GM12878 (cell line): ENCODE data around the gene L3HYPDH. TPM values are rescaled to one million over a fixed set of nuclear protein-coding genes. Genes with fewer than 3 reads are reported as not detected.

ENCODE experiments used
- ATAC-seq: fragments of 200-7000 bp; cut with Tn5 transposase; 3 replicates; pipeline ENCODE4 v1.9.1; 2020; ENCODE audit warnings: mild to moderate bottlenecking, moderate library complexity
- BruUV-seq: library from RNA; stranded (reverse); fragments of 400-500 nt; replicated peaks from 2 replicates; lab custom pipeline; 2021; lab: Mats Ljungman, UMichigan
- CTCF ChIA-PET: fragments of 300-600 bp; sonication (Branson Sonifier 250); formaldehyde crosslinking; extraction: SDS; loops from one replicate; lab custom pipeline; 2021; ENCODE audit warnings: inconsistent platforms; lab: Yijun Ruan, JAX
- POLR2A ChIA-PET: fragments of 350-600 bp; formaldehyde crosslinking; extraction: SDS; loops from one replicate; lab custom pipeline; 2021; ENCODE audit warnings: inconsistent platforms; lab: Charles Lee
- RAD21 ChIA-PET: fragments of 300-600 bp; sonication (Branson Sonifier 250); formaldehyde crosslinking; loops from one replicate; lab custom pipeline; 2023; ENCODE audit warnings: antibody characterized with exemption; ENCODE audit not compliant: unreplicated experiment; lab: Charles Lee
- SMC1A ChIA-PET: fragments of 300-600 bp; sonication (Branson Sonifier 250); formaldehyde crosslinking; loops from one replicate; lab custom pipeline; 2023; ENCODE audit not compliant: unreplicated experiment, uncharacterized antibody; lab: Charles Lee
- DNase-seq: peaks from one replicate; pipeline ENCODE4 v3.0.0-alpha.2; 2011; ENCODE audit warnings: low read depth, low spot score
- FAIRE-seq: peaks from 3 replicates; lab custom pipeline; 2011; peaks lifted over from hg19 to GRCh38; lab: Jason Lieb, UNC
- H2AFZ ChIP-seq: 2 replicates; pipeline ENCODE4 v1.6.0; 2011; ENCODE audit warnings: low read depth, low read length, control low read depth; ENCODE audit not compliant: control insufficient read depth
- H3K27ac ChIP-seq: 2 replicates; pipeline ENCODE4 v1.5.1; 2011; ENCODE audit warnings: control low read depth; ENCODE audit not compliant: control insufficient read depth, insufficient read depth
- H3K27me3 ChIP-seq, 2 experiments: replicated peaks in 1 of 2; 2 replicates each; pipeline versions ENCODE4 v1.6.0 to v1.6.1; 2011; ENCODE audit warnings: low read length in 1 of 2; ENCODE audit not compliant: control insufficient read depth in 2 of 2, insufficient read depth in 2 of 2
- H3K36me3 ChIP-seq, 2 experiments: 2 replicates each; pipeline ENCODE4 v1.5.1; 2011; ENCODE audit warnings: low read length in 1 of 2; ENCODE audit not compliant: control insufficient read depth in 2 of 2, insufficient read depth in 2 of 2
- H3K4me1 ChIP-seq: 2 replicates; pipeline ENCODE4 v1.6.1; 2011; ENCODE audit warnings: mild to moderate bottlenecking, low read length, moderate library complexity, mixed read lengths; ENCODE audit not compliant: control insufficient read depth, insufficient read depth
- H3K4me2 ChIP-seq: 2 replicates; pipeline ENCODE4 v1.6.0; 2011; ENCODE audit warnings: control low read depth; ENCODE audit not compliant: control insufficient read depth, insufficient read depth
- H3K4me3 ChIP-seq: fragments of 200-600 bp; sonication (generic); 2 replicates; pipeline ENCODE4 v1.5.1; 2016
- H3K79me2 ChIP-seq: 2 replicates; pipeline ENCODE4 v1.6.0; 2011; ENCODE audit warnings: low read length; ENCODE audit not compliant: control insufficient read depth, insufficient read depth
- H3K9ac ChIP-seq: 2 replicates; pipeline ENCODE4 v1.8.0; 2011; ENCODE audit warnings: low read length, control low read depth, mixed read lengths; ENCODE audit not compliant: control insufficient read depth, insufficient read depth
- H3K9me3 ChIP-seq: replicated peaks from 3 replicates; pipeline ENCODE4 v1.5.1; 2011; ENCODE audit warnings: mild to moderate bottlenecking, low read length; ENCODE audit not compliant: control insufficient read depth, insufficient read depth
- H4K20me1 ChIP-seq: 2 replicates; pipeline ENCODE4 v1.6.0; 2011; ENCODE audit not compliant: control insufficient read depth, insufficient read depth
- CBX5 ChIP-seq: sonication (generic); IDR thresholded peaks from 2 replicates; pipeline ENCODE4 v1.6.1; 2016; ENCODE audit warnings: low read depth, moderate library complexity, mild to moderate bottlenecking, inconsistent platforms
- E2F8 ChIP-seq: fragments of 450-650 bp; IDR thresholded peaks from 2 replicates; pipeline ENCODE4 v1.6.1; 2018; ENCODE audit warnings: mild to moderate bottlenecking, low read depth, moderate library complexity; ENCODE audit not compliant: partially characterized antibody
- EED ChIP-seq: sonication (generic); IDR thresholded peaks from 2 replicates; pipeline ENCODE4 v1.6.1; 2016; ENCODE audit warnings: antibody characterized with exemption, low read depth
- FOS ChIP-seq: IDR thresholded peaks from 3 replicates; pipeline ENCODE4 v1.6.1; 2011; ENCODE audit warnings: borderline replicate concordance; ENCODE audit not compliant: insufficient read length; ENCODE audit errors: extremely low read depth
- HCFC1 ChIP-seq: fragments of 150-350 bp; IDR thresholded peaks from 2 replicates; pipeline ENCODE4 v1.6.1; 2014; ENCODE audit warnings: low read length
- LARP7 ChIP-seq: fragments of 450-650 bp; IDR thresholded peaks from 2 replicates; pipeline ENCODE4 v1.6.1; 2017; ENCODE audit warnings: mild to moderate bottlenecking
- MYC ChIP-seq: IDR thresholded peaks from 2 replicates; pipeline ENCODE4 v1.6.1; 2011; ENCODE audit warnings: mild to moderate bottlenecking, low read length, moderate library complexity, inconsistent platforms; ENCODE audit not compliant: insufficient read depth, insufficient replicate concordance, insufficient read length, severe bottlenecking
- NKRF ChIP-seq: fragments of 450-650 bp; conservative IDR thresholded peaks from 2 replicates; pipeline ENCODE4 v1.6.1; 2017; ENCODE audit warnings: mild to moderate bottlenecking, moderate library complexity
- NR2F1 ChIP-seq: fragments of 450-650 bp; conservative IDR thresholded peaks from 2 replicates; pipeline ENCODE4 v1.6.1; 2017; ENCODE audit warnings: mild to moderate bottlenecking
- POLR2A ChIP-seq: IDR thresholded peaks from 2 replicates; pipeline ENCODE4 v1.6.1; 2011; ENCODE audit warnings: low read depth, mild to moderate bottlenecking, low read length
- POLR2AphosphoS5 ChIP-seq: IDR thresholded peaks from 2 replicates; pipeline ENCODE4 v1.6.1; 2011; ENCODE audit warnings: mild to moderate bottlenecking, low read length, inconsistent platforms
- SMC3 ChIP-seq: IDR thresholded peaks from 2 replicates; pipeline ENCODE4 v1.6.1; 2011; ENCODE audit warnings: low read length, improper control_type of control experiment, borderline replicate concordance
- WRNIP1 ChIP-seq: IDR thresholded peaks from 2 replicates; pipeline ENCODE4 v1.6.1; 2011; ENCODE audit warnings: low read depth, low read length, improper control_type of control experiment, borderline replicate concordance
- ZNF217 ChIP-seq: fragments of 450-650 bp; IDR thresholded peaks from 2 replicates; pipeline ENCODE4 v1.6.1; 2017; ENCODE audit warnings: antibody characterized with exemption, mild to moderate bottlenecking
- WGBS: methylation state at CpG from one replicate; pipeline ENCODE4 v1.1.6; 2016; ENCODE audit warnings: low lambda C conversion rate; ENCODE audit not compliant: insufficient replicate concordance, insufficient coverage; ENCODE audit errors: missing lambda C conversion rate; 5-methylcytosine and 5-hydroxymethylcytosine counted together
- in situ Hi-C: fragments of 300-500 bp; cut with MboI; formaldehyde crosslinking; loops from 9 replicates; pipeline ENCODE4 v1.14.3; 2018; ENCODE audit warnings: mixed read lengths
- intact Hi-C: fragments of 100-400 bp; cut with micrococcal nuclease; formaldehyde crosslinking; loops from one replicate; pipeline ENCODE4 v1.14.2; 2022; ENCODE audit not compliant: unreplicated experiment
- polyA plus RNA-seq, 11 experiments: library from polyadenylated mRNA; depleted of rRNA in 4 of 11; unstranded in 6 of 11; stranded (reverse) in 5 of 11; fragments of >200 nt; fragmentation: Nextera tagmentation in 4 of 11; fragmentation: Illumina TruSeq in 1 of 11; extraction: Ambion mirVana in 4 of 11; extraction: Trizol in 1 of 11; gene quantifications; 1 replicate in 1 of 11; 2 replicates in 10 of 11; pipeline versions ENCODE4 v1.2.1 to v1.2.3, GENCODE V29; 2011 to 2016; ENCODE audit warnings: inconsistent platforms in 2 of 11, missing spikeins in 2 of 11, low read depth in 1 of 11
- total RNA-seq, 4 experiments: library from RNA; depleted of rRNA in 3 of 4; stranded (reverse); fragments of >200 nt in 3 of 4; fragmentation: Illumina TruSeq in 1 of 4; extraction: Trizol in 1 of 4; gene quantifications; 2 replicates each; pipeline versions ENCODE4 v1.2.1 to v1.2.3, GENCODE V29; 2013 to 2021

The L3HYPDH gene
- total and polyA plus RNA-seq, 10 of the 15 experiments (the other 5 are each of a cell fraction or from before 2014, with no cell fraction given), result 11.5 to 27.8 (median 15.8) TPM

GRCh38 chr14:59529189-59529588, 45.0 kb upstream of the L3HYPDH start:
- Histone ChIP-seq H3K79me2 (no peaks in the 10 kb centered on the region), H3K36me3 (no peaks in the 10 kb centered on the region), H2AFZ (no peak overlapping the region), H3K4me1 (no peaks in the 10 kb centered on the region), H3K9ac (no peak overlapping the region), H3K9me3 (no peaks in the 10 kb centered on the region), H3K4me2 (no peak overlapping the region), H3K4me3 (no peak overlapping the region), H3K27ac (no peak overlapping the region), H3K27me3 (no peaks in the 10 kb centered on the region; a peak in 2 of 4 replicates), H4K20me1 (no peaks in the 10 kb centered on the region)
- FAIRE-seq, result no peak
- RAD21 ChIA-PET, result interaction anchor here (1.0 to 1.3 kb wide), 2 partner anchors 9 to 656 kb away, joined by 3 read pairs; no protein-coding TSS in a partner anchor
- 0 out of 2 replicates have a peak, but pooled peaks have one; percentile 27 for TF ChIP-seq NR2F1
- no peak for TF ChIP-seq POLR2A
- TF ChIP-seq ZNF217, result no peak
- SMC1A ChIA-PET, result interaction anchor here (0.5 kb wide), 1 partner anchor 518 kb away, joined by 3 read pairs; no protein-coding TSS in a partner anchor
- no peak for DNase-seq
- 41% methylated on average over 2 of the region's 2 CpGs for WGBS
- intact Hi-C loops (no loop called here), in situ Hi-C loops (no loop called here)
- BruUV-seq, result no TSS peak
- CTCF ChIA-PET, result interaction anchor here (1.0 to 1.7 kb wide), 3 partner anchors 15 to 48 kb away, joined by 3 to 5 read pairs (median 3); partner anchors contain the start of gene CCDC175
- POLR2A ChIA-PET, result no interaction called here
- peak; percentile 60 for ATAC-seq

- H3K9ac ChIP-seq, result no peak overlapping the region
- WGBS, result 26% methylated on average over 3 of the region's 3 CpGs
- H3K27me3 ChIP-seq, result no peaks in the 10 kb centered on the region
- no peaks in the 10 kb centered on the region for H4K20me1 ChIP-seq
- CTCF ChIA-PET, result interaction anchor here (2.4 kb wide), 1 partner anchor 8 kb away, joined by 7 read pairs; no protein-coding TSS in a partner anchor
- POLR2A ChIA-PET, result no interaction called here
- FAIRE-seq, result no peak
- H3K4me3 ChIP-seq, result no peak overlapping the region
- DNase-seq, result no peak
- no peaks in the 10 kb centered on the region for H3K79me2 ChIP-seq
- intact Hi-C loops (no loop called here), in situ Hi-C loops (no loop called here)
- no peak for ATAC-seq
- no peaks in the 10 kb centered on the region for H3K9me3 ChIP-seq
- H3K27ac ChIP-seq, result no peak overlapping the region
- no peaks in the 10 kb centered on the region for H3K4me1 ChIP-seq
- RAD21 ChIA-PET, result no interaction called here
- H3K36me3 ChIP-seq, result no peaks in the 10 kb centered on the region
- SMC1A ChIA-PET, result no interaction called here
- H3K4me2 ChIP-seq, result no peak overlapping the region
- BruUV-seq, result no TSS peak
- no peak overlapping the region for H2AFZ ChIP-seq
- no peak for TF ChIP-seq POLR2AphosphoS5
- no peak for TF ChIP-seq CBX5
- no peak for TF ChIP-seq SMC3
- no peak for TF ChIP-seq LARP7
- no peak for TF ChIP-seq FOS
- no peak for TF ChIP-seq EED
- no peak for TF ChIP-seq HCFC1
- TF ChIP-seq WRNIP1, result no peak
- TF ChIP-seq E2F8, result no peak
- TF ChIP-seq NKRF, result no peak
- TF ChIP-seq MYC, result no peak
Observed at GRCh38 chr14:59520224-59520623, 36.0 kb upstream of the L3HYPDH start.
